Panc1 (cell line): ENCODE measurements around the gene ARID2.

ENCODE experiments used
- CTCF ChIP-seq: fragments of 450-650 bp; IDR thresholded peaks from 2 replicates; pipeline ENCODE4 v1.5.1; 2017; ENCODE audit warnings: mild to moderate bottlenecking
- POLR2AphosphoS5 ChIP-seq: IDR thresholded peaks from 2 replicates; pipeline ENCODE4 v1.6.1; 2012; ENCODE audit warnings: mild to moderate bottlenecking, low read depth, low read length, moderate library complexity
- REST ChIP-seq, 2 experiments: IDR thresholded peaks; 2 replicates each; pipeline ENCODE4 v1.6.1; 2011 to 2012; ENCODE audit warnings: low read depth in 2 of 2, control low read depth in 1 of 2, low read length in 1 of 2, mild to moderate bottlenecking in 1 of 2, moderate library complexity in 1 of 2; ENCODE audit not compliant: insufficient read depth in 1 of 2
- SIN3A ChIP-seq: IDR thresholded peaks from 2 replicates; pipeline ENCODE4 v1.6.1; 2012; ENCODE audit warnings: low read depth, mild to moderate bottlenecking, low read length, moderate library complexity, borderline replicate concordance; ENCODE audit not compliant: insufficient read depth
- TCF7L2 ChIP-seq: IDR thresholded peaks from 2 replicates; pipeline ENCODE4 v1.6.1; 2011; ENCODE audit warnings: mild to moderate bottlenecking, low read depth, low read length, inconsistent platforms

- no peak for TF ChIP-seq CTCF
- TF ChIP-seq POLR2AphosphoS5: no peak
- no peak for TF ChIP-seq SIN3A
- no peak for TF ChIP-seq REST (IDR thresholded peaks at IDR 0.05; ENCODE audit: insufficient read depth in 1 of 2, low read depth in 2 of 2, low read length in 1 of 2)
- TF ChIP-seq TCF7L2: no peak
Observed at GRCh38 chr12:45781080-45781479, 51.6 kb downstream of the ARID2 start.
